ENCODE data around the gene TSC22D2.

Gene TSC22D2

GRCh38 chr3:150414959-150415358 is 6.9 kb downstream of the TSC22D2 start:
- Histone ChIP-seq H3K9me3 (ENCODE audit: severe bottlenecking) (no peaks in the 10 kb centered on the region), H3K4me3 (ENCODE audit: low read depth, low read length) (no peak overlapping the region), H3K36me3 (peaks cover 37% of the 10 kb centered on the region), H3K27me3 (ENCODE audit: insufficient read depth, low read depth, severe bottlenecking) (no peaks in the 10 kb centered on the region), H3K27ac (no peak overlapping the region)
- no peak for TF ChIP-seq CTCF (IDR thresholded peaks at IDR 0.05; ENCODE audit: low read depth, low read length)
- DNase-seq: no peak

GRCh38 chr3:150419076-150419868 is 11.2 kb downstream of the TSC22D2 start:
- Histone ChIP-seq H3K36me3 (peaks cover 24% of the 10 kb centered on the region), H3K27ac (no peak overlapping the region; the same call in 1 of the 2 replicates)

GRCh38 chr3:150419959-150420358 is 11.9 kb downstream of the TSC22D2 start:
- no peak for TF ChIP-seq CTCF (IDR thresholded peaks at IDR 0.05; ENCODE audit: low read depth, low read length)
- peak overlapping the region; percentile 40 for H3K27ac ChIP-seq
- no peak for DNase-seq
- H3K9me3 ChIP-seq (ENCODE audit: severe bottlenecking): no peaks in the 10 kb centered on the region
- peaks cover 20% of the 10 kb centered on the region for H3K36me3 ChIP-seq
- no peak overlapping the region for H3K4me3 ChIP-seq (ENCODE audit: low read depth, low read length)
- H3K27me3 ChIP-seq (ENCODE audit: insufficient read depth, low read depth, severe bottlenecking): no peaks in the 10 kb centered on the region

More at GRCh38 chr3:150419076-150419868, 11.2 kb downstream of the TSC22D2 start:
- H3K27me3 ChIP-seq (ENCODE audit: insufficient read depth, low read depth, severe bottlenecking): no peaks in the 10 kb centered on the region
- no peak for TF ChIP-seq CTCF (IDR thresholded peaks at IDR 0.05; ENCODE audit: low read depth, low read length)
- no peaks in the 10 kb centered on the region for H3K9me3 ChIP-seq (ENCODE audit: severe bottlenecking)
- no peak overlapping the region for H3K4me3 ChIP-seq (ENCODE audit: low read depth, low read length)
- DNase-seq: no peak

GRCh38 chr3:150421256-150421655 is 13.2 kb downstream of the TSC22D2 start:
- no peak for TF ChIP-seq CTCF (IDR thresholded peaks at IDR 0.05; ENCODE audit: low read depth, low read length)
- Histone ChIP-seq H3K9me3 (ENCODE audit: severe bottlenecking) (no peaks in the 10 kb centered on the region), H3K4me3 (ENCODE audit: low read depth, low read length) (no peak overlapping the region), H3K27me3 (ENCODE audit: insufficient read depth, low read depth, severe bottlenecking) (no peaks in the 10 kb centered on the region), H3K36me3 (peaks cover 15% of the 10 kb centered on the region; the same call in 1 of the 2 replicates), H3K27ac (peak overlapping the region; percentile 40)
- DNase-seq: no peak

GRCh38 chr3:150421799-150422548 is 13.9 kb downstream of the TSC22D2 start:
- TF ChIP-seq CTCF (IDR thresholded peaks at IDR 0.05; ENCODE audit: low read depth, low read length): no peak
- DNase-seq: no peak
- Histone ChIP-seq H3K27me3 (ENCODE audit: insufficient read depth, low read depth, severe bottlenecking) (no peaks in the 10 kb centered on the region), H3K9me3 (ENCODE audit: severe bottlenecking) (no peaks in the 10 kb centered on the region), H3K4me3 (ENCODE audit: low read depth, low read length) (no peak overlapping the region), H3K36me3 (peaks cover 15% of the 10 kb centered on the region; the same call in 1 of the 2 replicates), H3K27ac (no peak overlapping the region)

Measured in WERI-Rb-1 (cell line).